Stimulated activated CD4-positive, alpha-beta T cell treated with anti-CD3 and anti-CD28 coated beads, TNF-alpha, amount 100 ng/mL, for 24 hours (primary cell): Measurements from ENCODE around the gene VHLL.

Source experiments
- DNase-seq, 3 experiments: peaks; one replicate each; pipeline ENCODE4 v3.0.0-alpha.2; 2020; ENCODE audit warnings: low read depth in 3 of 3

Gene VHLL

GRCh38 chr1:156257711-156258110 is 41.4 kb downstream of the VHLL start:
- no peak for DNase-seq

DNA sequence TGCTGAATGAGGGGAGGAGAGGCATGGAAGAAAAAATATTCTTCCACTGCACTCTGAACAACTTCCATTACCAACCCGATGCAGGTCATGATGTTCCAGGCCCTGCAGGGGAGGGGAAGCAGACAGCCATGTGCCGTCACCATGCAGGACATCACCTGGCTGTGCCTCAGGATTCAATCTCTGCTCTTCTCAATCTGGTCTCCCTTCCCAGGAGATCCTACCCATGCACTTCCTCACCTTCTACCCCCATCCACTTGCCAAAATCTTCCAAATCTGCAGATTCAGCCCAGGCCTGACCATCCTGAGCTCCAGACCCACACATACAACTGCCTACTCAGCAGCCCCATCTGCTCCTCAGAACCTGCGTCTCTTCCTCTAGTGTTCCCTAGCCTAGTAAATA is 45.5 kb downstream of the VHLL start:
- DNase-seq = no peak

GRCh38 chr1:156251527-156251926 is 47.6 kb downstream of the VHLL start:
- no peak for DNase-seq

- DNase-seq = no peak
These were observed 49.5 kb downstream of the VHLL start for GRCh38 chr1:156249593-156249992.
